Stimulated activated memory B cell treated with anti-CD40 and anti-IgM and Interleukin-4, amounts not matched to agents 10 μg/mL and 1 μg/mL and 100 μg/mL, for 72 hours (primary cell): Measurements from ENCODE around the gene DNAAF1.
"Not testable (repeated sequence)": the region's sequence is repeated elsewhere in the genome, so short reads cannot be mapped to it uniquely, and the experiment has no call there.

ENCODE experiments used
- ATAC-seq: fragments of 150-1000 bp; cut with Tn5 transposase; 2 replicates; pipeline ENCODE4 v1.10.0; 2021
- H3K27ac Mint-ChIP-seq: one replicate; pipeline ENCODE4 v1.8.0; 2022; ENCODE audit warnings: mild to moderate bottlenecking, mixed read lengths
- H3K27me3 Mint-ChIP-seq: one replicate; pipeline ENCODE4 v1.8.0; 2022; ENCODE audit warnings: mixed read lengths
- H3K36me3 Mint-ChIP-seq: one replicate; pipeline ENCODE4 v1.8.0; 2022; ENCODE audit warnings: mixed read lengths
- H3K4me1 Mint-ChIP-seq: one replicate; pipeline ENCODE4 v1.8.0; 2022; ENCODE audit warnings: mixed read lengths
- H3K4me3 Mint-ChIP-seq: one replicate; pipeline ENCODE4 v1.8.0; 2022; ENCODE audit warnings: mild to moderate bottlenecking, moderate library complexity, mixed read lengths
- H3K9me3 Mint-ChIP-seq: one replicate; pipeline ENCODE4 v1.8.0; 2022; ENCODE audit warnings: mixed read lengths

DNAAF1 gene

GRCh38 chr16:84197466-84198128 lies 52.5 kb downstream of the DNAAF1 start:
- Mint-ChIP-seq H3K27ac (no peak overlapping the region), H3K4me3 (no peak overlapping the region), H3K4me1 (peaks cover 10% of the 10 kb centered on the region), H3K9me3 (peaks cover 1% of the 10 kb centered on the region), H3K27me3 (peaks cover 42% of the 10 kb centered on the region), H3K36me3 (no peaks in the 10 kb centered on the region)
- no peak for ATAC-seq

DNA sequence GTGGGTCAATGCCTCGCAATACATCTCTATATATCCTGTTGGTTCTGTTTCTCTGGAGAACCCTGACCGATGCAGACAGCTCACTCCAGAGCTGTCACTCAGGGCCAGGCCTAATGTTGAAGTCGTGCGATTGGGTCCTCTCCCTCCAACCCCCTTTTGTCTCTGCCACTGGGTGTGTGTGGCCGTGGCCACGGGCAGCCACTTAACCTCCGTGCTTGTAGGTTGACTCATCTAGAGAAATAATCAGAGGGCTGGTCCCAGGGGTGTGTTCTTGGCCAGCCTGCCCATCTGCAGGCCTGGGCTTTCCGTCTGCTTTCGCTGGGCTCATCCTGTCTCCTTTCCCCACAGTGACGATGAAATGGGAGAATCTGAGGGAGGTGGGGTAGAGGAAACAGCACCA lies 53.3 kb downstream of the DNAAF1 start:
- H3K27ac Mint-ChIP-seq = no peak overlapping the region
- no peak for ATAC-seq
- H3K4me3 Mint-ChIP-seq = no peak overlapping the region
- peaks cover 42% of the 10 kb centered on the region for H3K27me3 Mint-ChIP-seq
- no peaks in the 10 kb centered on the region for H3K36me3 Mint-ChIP-seq
- H3K9me3 Mint-ChIP-seq = peaks cover 3% of the 10 kb centered on the region
- H3K4me1 Mint-ChIP-seq = peaks cover 10% of the 10 kb centered on the region

DNA sequence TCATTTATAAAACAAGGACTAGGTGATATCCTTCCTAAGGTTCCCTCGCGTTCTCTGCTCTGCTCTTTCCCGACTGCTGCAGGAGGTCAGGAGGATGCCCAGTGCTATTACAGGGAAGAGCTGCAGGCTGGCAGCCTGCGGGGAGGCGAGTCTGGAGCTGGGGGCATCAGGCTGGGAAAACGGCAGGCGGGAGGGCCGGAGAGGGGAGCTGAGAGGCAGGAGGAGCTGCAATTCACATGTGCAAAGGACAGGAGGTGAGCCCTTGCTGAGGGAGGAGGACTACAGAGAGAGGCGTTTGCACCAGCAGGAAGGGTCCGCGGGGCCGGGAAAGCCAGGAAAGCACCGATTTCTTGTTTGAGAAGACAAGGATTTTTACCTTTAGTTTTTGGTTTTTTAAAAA lies 54.0 kb downstream of the DNAAF1 start:
- H3K27ac Mint-ChIP-seq = no peak overlapping the region
- no peaks in the 10 kb centered on the region for H3K36me3 Mint-ChIP-seq
- peaks cover 7% of the 10 kb centered on the region for H3K4me1 Mint-ChIP-seq
- H3K27me3 Mint-ChIP-seq = peaks cover 42% of the 10 kb centered on the region
- H3K4me3 Mint-ChIP-seq = no peak overlapping the region
- peaks cover 3% of the 10 kb centered on the region for H3K9me3 Mint-ChIP-seq
- ATAC-seq = no peak

DNA sequence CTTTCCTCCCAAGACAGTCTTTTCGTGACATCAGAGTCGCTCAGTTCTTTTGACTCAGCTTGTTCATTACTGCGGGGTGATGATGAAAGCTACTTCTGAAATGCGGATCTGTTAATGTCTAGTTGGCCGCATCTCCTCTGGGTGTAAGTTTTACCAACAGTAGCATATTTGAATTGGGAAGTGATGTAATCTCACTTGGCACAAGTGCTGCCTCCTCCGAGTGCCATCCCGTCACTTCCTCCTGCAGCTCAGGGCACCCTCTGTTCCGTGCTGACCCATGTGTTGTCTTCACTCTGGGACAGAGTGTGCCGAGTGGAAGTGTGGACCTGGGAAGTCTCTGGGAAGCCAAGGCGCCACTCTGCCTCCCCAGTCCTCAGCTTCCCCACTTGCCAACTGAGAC lies 54.8 kb downstream of the DNAAF1 start:
- Mint-ChIP-seq H3K27me3 (peaks cover 34% of the 10 kb centered on the region), H3K27ac (no peak overlapping the region)
- ATAC-seq = no peak

DNA sequence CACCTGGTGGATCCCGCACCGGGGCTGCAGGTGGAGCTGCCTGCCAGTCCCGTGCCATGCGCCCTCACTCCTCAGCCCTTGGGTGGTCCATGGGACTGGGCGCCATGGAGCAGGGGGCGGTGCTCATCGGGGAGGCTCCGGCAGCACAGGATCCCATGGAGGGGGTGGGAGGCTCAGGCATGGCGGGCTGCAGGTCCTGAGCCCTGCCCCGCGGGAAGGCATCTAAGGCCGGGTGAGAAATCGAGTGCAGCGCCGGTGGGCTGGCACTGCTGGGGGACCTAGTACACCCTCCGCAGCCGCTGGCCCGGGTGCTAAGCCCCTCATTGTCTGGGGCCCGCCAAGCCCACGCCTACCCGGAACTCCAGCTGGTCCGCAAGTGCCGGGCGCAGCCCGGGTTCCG lies 59.4 kb downstream of the DNAAF1 start:
- H3K27ac Mint-ChIP-seq, ATAC-seq, H3K4me1 Mint-ChIP-seq, H3K9me3 Mint-ChIP-seq, H3K4me3 Mint-ChIP-seq, H3K27me3 Mint-ChIP-seq, H3K36me3 Mint-ChIP-seq: not testable (repeated sequence)

More for the DNA sequence above, 54.8 kb downstream of the DNAAF1 start:
- peaks cover 3% of the 10 kb centered on the region for H3K9me3 Mint-ChIP-seq
- H3K4me3 Mint-ChIP-seq = no peak overlapping the region
- no peaks in the 10 kb centered on the region for H3K4me1 Mint-ChIP-seq
- no peaks in the 10 kb centered on the region for H3K36me3 Mint-ChIP-seq

GRCh38 chr16:84205123-84205522 lies 60.0 kb downstream of the DNAAF1 start:
- H3K27me3 Mint-ChIP-seq, H3K4me1 Mint-ChIP-seq, H3K27ac Mint-ChIP-seq, H3K4me3 Mint-ChIP-seq, H3K36me3 Mint-ChIP-seq, H3K9me3 Mint-ChIP-seq, ATAC-seq: not testable (repeated sequence)

DNA sequence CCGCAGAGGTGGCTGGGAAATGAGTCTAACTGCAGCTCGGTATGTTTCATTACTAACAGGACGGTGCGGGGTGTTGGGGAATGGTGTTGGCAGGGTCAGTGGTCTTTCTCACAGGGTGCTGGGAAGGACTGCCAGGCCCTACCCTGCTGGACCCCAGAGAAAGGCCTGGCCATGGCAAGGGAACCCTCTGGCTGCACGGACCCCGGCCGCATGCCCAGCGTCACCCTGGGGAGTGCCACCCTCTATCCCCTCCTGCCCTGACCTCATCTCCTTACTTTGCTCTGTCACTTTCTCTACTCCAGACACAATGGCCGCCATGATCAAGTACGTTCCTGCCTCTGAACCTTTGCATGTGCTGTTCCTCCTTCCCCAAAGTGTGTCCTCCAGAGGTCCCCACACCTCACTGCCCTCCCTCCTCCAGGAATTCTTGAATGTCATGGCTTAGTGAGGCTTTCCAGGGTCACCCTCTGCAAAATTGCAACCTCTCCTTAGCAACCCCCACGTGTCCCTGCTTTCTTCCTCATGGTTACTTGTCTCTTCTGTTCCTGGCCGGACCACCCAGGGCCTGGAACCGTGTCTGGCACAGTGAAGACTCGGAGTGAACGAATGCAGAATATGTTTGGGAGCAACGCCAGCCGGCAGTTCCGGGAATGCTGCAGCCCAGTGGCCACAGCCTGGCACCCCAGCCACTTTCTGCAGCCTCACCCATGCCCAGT lies 61.0 kb downstream of the DNAAF1 start:
- no peak overlapping the region for H3K27ac Mint-ChIP-seq
- H3K4me1 Mint-ChIP-seq = no peaks in the 10 kb centered on the region
- no peaks in the 10 kb centered on the region for H3K27me3 Mint-ChIP-seq
- H3K4me3 Mint-ChIP-seq = no peak overlapping the region
- peaks cover 8% of the 10 kb centered on the region for H3K9me3 Mint-ChIP-seq
- H3K36me3 Mint-ChIP-seq = no peaks in the 10 kb centered on the region
- no peak for ATAC-seq

DNA sequence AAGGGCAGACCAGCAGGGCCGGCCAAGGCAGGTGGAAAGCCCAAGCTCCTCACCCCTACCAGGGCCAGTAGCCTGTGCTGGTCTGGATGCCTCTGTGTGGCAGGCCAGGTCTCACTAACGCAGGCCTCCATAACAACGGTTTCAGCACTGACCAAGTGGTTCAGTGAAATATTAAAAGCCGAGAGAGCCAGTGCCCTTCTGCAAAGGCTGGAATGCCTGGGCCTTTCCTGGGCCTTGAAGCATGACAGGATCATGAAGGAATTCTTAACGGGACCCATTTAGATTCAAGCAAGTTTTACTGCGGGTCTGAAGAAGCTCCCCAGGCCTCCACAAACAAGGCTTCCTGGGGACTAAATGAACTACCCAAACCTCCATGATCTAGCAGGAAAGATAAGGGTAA lies 62.1 kb downstream of the DNAAF1 start:
- H3K36me3 Mint-ChIP-seq = no peaks in the 10 kb centered on the region
- no peak overlapping the region for H3K4me3 Mint-ChIP-seq
- ATAC-seq = no peak
- H3K27ac Mint-ChIP-seq = no peak overlapping the region
- H3K9me3 Mint-ChIP-seq = peaks cover 8% of the 10 kb centered on the region
- no peaks in the 10 kb centered on the region for H3K27me3 Mint-ChIP-seq
- H3K4me1 Mint-ChIP-seq = no peaks in the 10 kb centered on the region

- no peak overlapping the region for H3K27ac Mint-ChIP-seq
- H3K27me3 Mint-ChIP-seq = no peaks in the 10 kb centered on the region
- no peak for ATAC-seq
- H3K4me3 Mint-ChIP-seq = no peak overlapping the region
- no peaks in the 10 kb centered on the region for H3K4me1 Mint-ChIP-seq
- no peaks in the 10 kb centered on the region for H3K36me3 Mint-ChIP-seq
- peaks cover 5% of the 10 kb centered on the region for H3K9me3 Mint-ChIP-seq
Observed at GRCh38 chr16:84207879-84208278, 62.8 kb downstream of the DNAAF1 start.

- ATAC-seq = no peak
- Mint-ChIP-seq H3K4me3 (no peak overlapping the region), H3K9me3 (peaks cover 5% of the 10 kb centered on the region), H3K4me1 (no peaks in the 10 kb centered on the region), H3K27ac (no peak overlapping the region), H3K36me3 (no peaks in the 10 kb centered on the region), H3K27me3 (no peaks in the 10 kb centered on the region)
Observed at GRCh38 chr16:84209989-84210388, 64.9 kb downstream of the DNAAF1 start.

GRCh38 chr16:84212154-84212553 lies 67.0 kb downstream of the DNAAF1 start:
- no peaks in the 10 kb centered on the region for H3K4me1 Mint-ChIP-seq
- ATAC-seq = no peak
- H3K27ac Mint-ChIP-seq = no peak overlapping the region
- peaks cover 5% of the 10 kb centered on the region for H3K9me3 Mint-ChIP-seq
- no peaks in the 10 kb centered on the region for H3K36me3 Mint-ChIP-seq
- H3K4me3 Mint-ChIP-seq = no peak overlapping the region
- H3K27me3 Mint-ChIP-seq = peaks cover 4% of the 10 kb centered on the region

DNA sequence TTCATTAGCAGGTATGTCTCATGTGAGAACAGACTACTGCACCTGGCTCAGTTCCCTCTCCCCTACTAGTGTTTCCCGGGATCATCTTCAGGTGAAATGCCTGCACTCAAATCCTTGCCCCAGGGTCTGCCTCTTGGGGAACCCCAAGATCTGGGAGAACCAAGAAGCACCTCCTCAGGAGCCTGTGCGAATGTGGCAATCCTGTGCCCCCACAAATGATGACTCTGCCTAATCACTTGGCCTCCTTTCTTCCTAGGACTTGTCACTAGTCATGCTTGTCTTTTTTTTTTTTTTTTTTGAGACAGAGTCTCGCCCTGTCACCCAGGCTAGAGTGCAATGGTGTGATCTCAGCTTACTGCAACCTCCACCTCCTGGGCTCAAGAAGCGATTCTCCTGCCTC lies 67.5 kb downstream of the DNAAF1 start:
- no peaks in the 10 kb centered on the region for H3K36me3 Mint-ChIP-seq
- no peak overlapping the region for H3K4me3 Mint-ChIP-seq
- ATAC-seq = no peak
- H3K27ac Mint-ChIP-seq = no peak overlapping the region
- H3K4me1 Mint-ChIP-seq = no peaks in the 10 kb centered on the region
- H3K27me3 Mint-ChIP-seq = peaks cover 8% of the 10 kb centered on the region
- H3K9me3 Mint-ChIP-seq = peaks cover 5% of the 10 kb centered on the region

DNA sequence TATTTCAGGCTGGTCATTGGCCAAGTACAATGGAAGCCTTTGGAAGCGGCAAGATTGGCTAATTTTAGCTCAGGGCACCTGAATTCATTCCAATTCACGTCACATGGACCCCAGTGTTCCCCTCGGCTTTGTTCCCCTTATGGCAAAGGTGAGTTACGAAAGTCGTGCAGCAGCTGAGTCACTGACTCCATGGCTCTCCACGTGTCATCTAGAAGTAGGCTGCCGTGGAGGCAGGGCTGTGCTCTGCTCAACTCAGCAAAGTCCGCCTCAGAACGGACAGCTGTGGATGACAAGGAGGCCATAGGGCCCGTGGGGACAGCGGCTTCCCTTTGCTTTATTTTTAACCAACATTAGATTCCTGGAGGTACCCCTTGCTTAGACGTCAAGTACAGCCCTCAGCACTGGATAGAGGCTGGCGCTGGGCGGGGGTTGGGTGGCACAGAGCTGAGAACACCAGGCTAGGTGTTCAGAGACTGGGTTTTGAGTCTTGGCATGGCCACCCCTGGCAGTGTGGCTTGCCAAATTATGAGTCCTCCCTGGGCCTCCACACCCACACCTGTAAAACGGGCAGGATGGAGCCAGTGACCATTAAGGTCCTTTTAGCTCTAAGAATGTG lies 69.5 kb downstream of the DNAAF1 start:
- Mint-ChIP-seq H3K27me3 (peaks cover 8% of the 10 kb centered on the region), H3K27ac (no peak overlapping the region), H3K9me3 (no peaks in the 10 kb centered on the region), H3K4me3 (no peak overlapping the region), H3K36me3 (no peaks in the 10 kb centered on the region), H3K4me1 (no peaks in the 10 kb centered on the region)
- ATAC-seq = no peak

DNA sequence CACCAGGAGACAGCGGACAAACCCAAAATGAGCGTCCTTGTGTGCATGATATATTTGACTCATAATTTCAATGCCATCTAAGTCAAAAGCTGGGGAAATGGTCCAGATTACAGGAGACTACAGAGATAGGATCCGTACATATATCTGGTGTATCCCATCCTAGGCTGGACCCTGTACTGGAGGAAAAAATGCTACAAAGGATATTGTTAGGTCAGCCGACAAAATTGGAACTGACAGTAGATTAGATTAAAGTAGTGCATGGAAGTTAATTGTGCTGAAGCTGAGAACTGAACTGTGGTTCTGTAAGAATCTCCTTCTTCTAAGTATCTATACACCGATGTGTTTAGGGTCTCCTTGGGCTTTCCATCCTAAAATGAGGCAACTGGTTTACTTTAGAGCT lies 70.4 kb downstream of the DNAAF1 start:
- Mint-ChIP-seq H3K36me3 (no peaks in the 10 kb centered on the region), H3K27me3 (peaks cover 11% of the 10 kb centered on the region), H3K4me3 (no peak overlapping the region), H3K9me3 (no peaks in the 10 kb centered on the region), H3K4me1 (no peaks in the 10 kb centered on the region), H3K27ac (no peak overlapping the region)
- ATAC-seq = no peak

DNA sequence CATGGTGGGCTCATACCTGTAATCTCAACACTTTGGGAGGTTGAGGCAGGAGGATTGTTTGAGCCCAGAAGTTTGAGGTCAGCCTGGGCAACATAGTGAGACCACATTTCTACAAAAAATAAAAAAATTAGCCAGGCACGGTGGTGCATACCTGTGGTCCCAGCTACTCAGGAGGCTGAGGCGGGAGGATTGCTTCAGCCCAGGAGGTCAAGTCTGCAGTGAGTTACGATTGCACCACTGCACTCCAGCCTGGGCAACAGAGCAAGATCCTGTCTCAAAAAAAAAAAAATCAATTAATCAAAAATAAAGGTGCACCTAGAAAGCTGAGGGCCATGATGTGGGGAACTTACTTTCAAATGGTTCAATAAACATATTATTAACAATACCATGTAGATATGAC lies 71.0 kb downstream of the DNAAF1 start:
- not testable (repeated sequence) for H3K36me3 Mint-ChIP-seq, H3K4me3 Mint-ChIP-seq, H3K9me3 Mint-ChIP-seq, H3K4me1 Mint-ChIP-seq, ATAC-seq, H3K27ac Mint-ChIP-seq
- H3K27me3 Mint-ChIP-seq = peaks cover 17% of the 10 kb centered on the region
